T-helper 1 cell treated with Interleukin-12 subunit alpha and Interleukin-12 subunit beta and Interleukin-4 antibody, amounts not matched to agents 30 μg/mL and 1 μg/mL, for 36 hours (primary cell): ENCODE results near the gene RAPH1.

Experiments used
- H3K27ac Mint-ChIP-seq: one replicate; pipeline ENCODE4 v1.8.0; 2021; ENCODE audit warnings: mild to moderate bottlenecking, mixed read lengths
- H3K27me3 Mint-ChIP-seq: one replicate; pipeline ENCODE4 v1.8.0; 2021; ENCODE audit warnings: low read depth, mixed read lengths
- H3K36me3 Mint-ChIP-seq: one replicate; pipeline ENCODE4 v1.8.0; 2021; ENCODE audit warnings: low read depth, mixed read lengths
- H3K4me1 Mint-ChIP-seq: one replicate; pipeline ENCODE4 v1.8.0; 2021; ENCODE audit warnings: low read depth, mixed read lengths
- H3K4me3 Mint-ChIP-seq: one replicate; pipeline ENCODE4 v1.8.0; 2021; ENCODE audit warnings: mild to moderate bottlenecking, moderate library complexity, mixed read lengths
- H3K9me3 Mint-ChIP-seq: one replicate; pipeline ENCODE4 v1.8.0; 2021; ENCODE audit warnings: mixed read lengths

RAPH1 gene, protein sequence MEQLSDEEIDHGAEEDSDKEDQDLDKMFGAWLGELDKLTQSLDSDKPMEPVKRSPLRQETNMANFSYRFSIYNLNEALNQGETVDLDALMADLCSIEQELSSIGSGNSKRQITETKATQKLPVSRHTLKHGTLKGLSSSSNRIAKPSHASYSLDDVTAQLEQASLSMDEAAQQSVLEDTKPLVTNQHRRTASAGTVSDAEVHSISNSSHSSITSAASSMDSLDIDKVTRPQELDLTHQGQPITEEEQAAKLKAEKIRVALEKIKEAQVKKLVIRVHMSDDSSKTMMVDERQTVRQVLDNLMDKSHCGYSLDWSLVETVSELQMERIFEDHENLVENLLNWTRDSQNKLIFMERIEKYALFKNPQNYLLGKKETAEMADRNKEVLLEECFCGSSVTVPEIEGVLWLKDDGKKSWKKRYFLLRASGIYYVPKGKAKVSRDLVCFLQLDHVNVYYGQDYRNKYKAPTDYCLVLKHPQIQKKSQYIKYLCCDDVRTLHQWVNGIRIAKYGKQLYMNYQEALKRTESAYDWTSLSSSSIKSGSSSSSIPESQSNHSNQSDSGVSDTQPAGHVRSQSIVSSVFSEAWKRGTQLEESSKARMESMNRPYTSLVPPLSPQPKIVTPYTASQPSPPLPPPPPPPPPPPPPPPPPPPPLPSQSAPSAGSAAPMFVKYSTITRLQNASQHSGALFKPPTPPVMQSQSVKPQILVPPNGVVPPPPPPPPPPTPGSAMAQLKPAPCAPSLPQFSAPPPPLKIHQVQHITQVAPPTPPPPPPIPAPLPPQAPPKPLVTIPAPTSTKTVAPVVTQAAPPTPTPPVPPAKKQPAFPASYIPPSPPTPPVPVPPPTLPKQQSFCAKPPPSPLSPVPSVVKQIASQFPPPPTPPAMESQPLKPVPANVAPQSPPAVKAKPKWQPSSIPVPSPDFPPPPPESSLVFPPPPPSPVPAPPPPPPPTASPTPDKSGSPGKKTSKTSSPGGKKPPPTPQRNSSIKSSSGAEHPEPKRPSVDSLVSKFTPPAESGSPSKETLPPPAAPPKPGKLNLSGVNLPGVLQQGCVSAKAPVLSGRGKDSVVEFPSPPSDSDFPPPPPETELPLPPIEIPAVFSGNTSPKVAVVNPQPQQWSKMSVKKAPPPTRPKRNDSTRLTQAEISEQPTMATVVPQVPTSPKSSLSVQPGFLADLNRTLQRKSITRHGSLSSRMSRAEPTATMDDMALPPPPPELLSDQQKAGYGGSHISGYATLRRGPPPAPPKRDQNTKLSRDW

DNA sequence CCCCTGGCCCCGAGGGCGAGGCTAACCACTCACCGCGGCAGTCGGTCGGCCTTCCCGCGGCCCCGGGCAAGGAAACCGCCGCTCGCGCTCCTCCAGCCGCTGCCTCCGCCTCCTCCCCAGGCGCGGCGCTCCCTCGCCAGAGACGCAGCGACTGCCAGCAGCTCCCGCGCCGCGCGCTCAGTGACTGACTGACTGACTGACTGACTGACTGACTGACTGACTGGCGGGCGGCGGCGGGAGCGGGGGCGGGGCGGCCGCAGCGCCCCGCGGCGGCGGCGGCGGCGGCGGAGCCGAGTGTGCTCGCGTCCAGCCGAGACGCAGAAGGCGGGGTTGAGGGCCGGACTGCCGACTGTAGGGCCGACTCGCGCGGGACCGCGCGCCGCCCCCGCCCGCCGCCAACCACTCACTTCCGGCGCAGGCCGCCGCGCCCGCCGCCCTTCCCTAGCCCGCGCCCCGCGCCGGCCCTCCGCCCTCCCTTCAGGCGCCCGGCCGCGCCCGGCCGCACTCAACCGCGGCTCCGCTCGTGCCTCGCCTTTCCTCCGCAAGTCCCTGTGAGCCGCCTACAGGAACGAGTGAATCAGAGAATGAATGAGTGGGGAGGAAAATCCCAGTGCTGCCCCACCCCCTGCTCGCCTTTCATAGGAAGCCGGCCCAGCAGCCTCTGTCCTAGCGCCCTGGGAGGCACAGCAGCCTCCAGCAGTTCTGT is at the start of gene RAPH1:
Gene RAPH1, minus strand, starts transcription at position 224 of the 706 bp plus-strand sequence. CDS start 39,948 bp downstream, outside the sequence.
- H3K27me3 Mint-ChIP-seq: peaks cover 66% of the 10 kb centered on the region
- peak within 1 kb of the TSS; percentile 88 for H3K4me3 Mint-ChIP-seq
- peaks cover 20% of the 10 kb centered on the region for H3K9me3 Mint-ChIP-seq
- peaks cover 15% of the 10 kb centered on the region for H3K4me1 Mint-ChIP-seq
- peak within 1 kb of the TSS; percentile 59 for H3K27ac Mint-ChIP-seq
- H3K36me3 Mint-ChIP-seq: peaks cover 6% of the 10 kb centered on the region

DNA sequence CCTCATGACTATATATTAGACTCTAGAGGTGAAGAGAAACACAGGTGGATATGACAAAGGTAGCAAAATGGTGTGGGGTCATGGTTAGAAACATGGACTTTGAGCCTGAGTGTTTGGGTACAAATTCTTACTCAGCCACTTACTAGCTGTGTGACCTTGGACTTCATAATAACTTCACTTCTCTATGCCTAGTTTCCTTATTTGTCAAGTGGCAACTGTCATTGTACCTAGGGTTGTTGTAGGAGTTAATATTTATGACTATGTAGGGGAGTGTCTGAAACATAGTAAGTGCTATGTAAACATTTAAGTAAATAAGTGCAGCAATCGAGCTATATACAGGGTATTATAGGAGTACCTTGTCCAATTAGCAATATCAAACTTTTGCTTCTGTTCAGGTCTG is 49.7 kb upstream of the RAPH1 start:
- Mint-ChIP-seq H3K4me1 (peaks cover 25% of the 10 kb centered on the region), H3K9me3 (no peaks in the 10 kb centered on the region), H3K27ac (no peak overlapping the region), H3K36me3 (no peaks in the 10 kb centered on the region), H3K4me3 (no peak overlapping the region), H3K27me3 (peaks cover 64% of the 10 kb centered on the region)

DNA sequence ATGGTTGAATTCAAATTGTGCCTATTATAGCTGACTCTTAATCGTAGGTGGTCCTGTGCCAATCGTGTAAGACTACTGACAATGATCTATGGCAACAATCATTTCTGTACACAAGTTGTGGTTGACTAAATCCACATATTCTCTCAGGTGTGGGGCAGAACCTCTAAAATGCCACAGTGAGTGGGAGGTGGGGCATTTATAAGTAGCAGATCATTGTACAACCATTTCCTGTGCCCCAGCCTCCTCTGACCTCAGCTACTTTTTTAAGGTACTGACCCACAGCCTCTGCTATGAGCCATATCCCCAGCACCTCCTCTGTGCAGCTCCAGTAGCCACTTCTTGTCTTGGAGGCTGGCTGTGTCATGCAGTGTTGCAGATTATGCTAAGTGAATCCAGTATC is 48.6 kb upstream of the RAPH1 start:
- peaks cover 3% of the 10 kb centered on the region for H3K9me3 Mint-ChIP-seq

DNA sequence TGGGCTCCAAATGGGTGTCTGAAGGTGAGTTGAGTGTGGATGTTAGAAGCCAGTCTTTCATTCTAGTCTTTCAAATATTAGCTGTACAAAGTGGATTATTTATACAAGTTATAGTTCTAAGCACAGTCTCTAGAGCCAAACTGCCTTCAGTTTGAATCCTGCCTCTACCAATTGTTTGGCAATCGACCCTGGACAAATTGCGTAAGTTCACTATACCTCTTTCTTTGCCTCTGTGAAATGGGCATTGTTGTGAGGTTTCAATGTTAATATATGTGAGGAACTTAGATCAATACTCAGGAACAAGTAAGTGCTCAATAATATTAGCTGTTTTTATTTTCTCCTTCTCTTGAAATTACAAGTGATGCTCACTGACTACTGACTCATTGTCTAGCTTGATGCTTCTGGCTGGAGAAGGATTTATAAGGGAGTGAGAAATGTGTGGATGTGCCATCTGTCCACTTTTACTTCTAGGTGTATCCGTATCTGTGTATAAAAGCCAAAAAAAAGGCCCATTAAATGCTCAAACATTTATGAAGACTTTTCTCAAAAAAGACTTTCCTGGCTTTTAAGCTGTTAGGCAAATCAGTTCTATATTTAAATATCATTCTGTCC is 48.1 kb upstream of the RAPH1 start:
- peaks cover 62% of the 10 kb centered on the region for H3K27me3 Mint-ChIP-seq
- no peak overlapping the region for H3K27ac Mint-ChIP-seq
- H3K9me3 Mint-ChIP-seq: peaks cover 4% of the 10 kb centered on the region
- H3K36me3 Mint-ChIP-seq: peaks cover 2% of the 10 kb centered on the region
- H3K4me1 Mint-ChIP-seq: peaks cover 41% of the 10 kb centered on the region
- no peak overlapping the region for H3K4me3 Mint-ChIP-seq

More for the DNA sequence above, 48.6 kb upstream of the RAPH1 start:
- Mint-ChIP-seq H3K36me3 (no peaks in the 10 kb centered on the region), H3K4me3 (no peak overlapping the region), H3K27me3 (peaks cover 64% of the 10 kb centered on the region), H3K27ac (no peak overlapping the region), H3K4me1 (peaks cover 36% of the 10 kb centered on the region)

DNA sequence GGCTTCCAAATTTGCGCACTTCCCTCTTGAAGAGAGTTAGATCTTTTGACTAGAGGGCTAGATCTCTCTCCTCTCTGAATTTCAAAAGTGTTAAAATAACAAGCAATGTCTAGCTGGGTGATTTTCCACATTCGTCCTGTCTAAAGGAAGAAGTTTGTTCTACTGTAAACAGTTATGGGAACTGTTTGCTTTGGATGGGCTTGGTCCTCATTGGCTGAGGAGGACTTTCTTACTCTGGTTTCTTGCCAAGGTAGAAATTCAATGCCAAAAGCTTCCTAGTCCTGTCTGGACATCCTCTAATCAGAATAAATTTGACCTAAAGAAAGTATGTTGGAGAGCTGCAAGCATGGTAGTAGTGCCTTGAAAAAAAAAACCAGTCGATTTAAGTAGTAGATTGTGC is 47.4 kb upstream of the RAPH1 start:
- H3K27ac Mint-ChIP-seq: no peak overlapping the region
- H3K36me3 Mint-ChIP-seq: peaks cover 2% of the 10 kb centered on the region
- H3K9me3 Mint-ChIP-seq: peaks cover 4% of the 10 kb centered on the region
- no peak overlapping the region for H3K4me3 Mint-ChIP-seq
- peaks cover 43% of the 10 kb centered on the region for H3K4me1 Mint-ChIP-seq
- peaks cover 61% of the 10 kb centered on the region for H3K27me3 Mint-ChIP-seq

DNA sequence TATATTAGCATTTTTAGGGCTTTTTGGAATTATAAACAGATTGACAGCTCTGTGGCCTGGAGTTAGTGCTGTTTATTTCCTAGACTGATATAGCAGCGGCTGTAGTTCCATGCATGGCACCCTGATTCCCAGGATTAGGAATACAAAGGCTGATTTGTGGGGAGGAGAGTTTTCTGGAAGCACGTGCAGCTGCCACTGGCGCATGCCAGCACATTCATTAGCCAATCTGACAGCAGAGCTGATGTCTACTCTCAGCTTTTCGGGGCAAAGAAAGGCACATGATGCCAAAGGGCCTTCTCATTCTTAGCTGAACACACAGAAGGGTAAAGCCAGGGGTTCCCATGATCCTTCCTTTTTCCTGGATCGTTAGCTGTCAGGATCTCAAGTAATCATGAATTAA is 45.7 kb upstream of the RAPH1 start:
- Mint-ChIP-seq H3K27ac (no peak overlapping the region), H3K4me1 (peaks cover 43% of the 10 kb centered on the region), H3K27me3 (peaks cover 52% of the 10 kb centered on the region), H3K36me3 (peaks cover 4% of the 10 kb centered on the region), H3K9me3 (peaks cover 10% of the 10 kb centered on the region), H3K4me3 (no peak overlapping the region)

DNA sequence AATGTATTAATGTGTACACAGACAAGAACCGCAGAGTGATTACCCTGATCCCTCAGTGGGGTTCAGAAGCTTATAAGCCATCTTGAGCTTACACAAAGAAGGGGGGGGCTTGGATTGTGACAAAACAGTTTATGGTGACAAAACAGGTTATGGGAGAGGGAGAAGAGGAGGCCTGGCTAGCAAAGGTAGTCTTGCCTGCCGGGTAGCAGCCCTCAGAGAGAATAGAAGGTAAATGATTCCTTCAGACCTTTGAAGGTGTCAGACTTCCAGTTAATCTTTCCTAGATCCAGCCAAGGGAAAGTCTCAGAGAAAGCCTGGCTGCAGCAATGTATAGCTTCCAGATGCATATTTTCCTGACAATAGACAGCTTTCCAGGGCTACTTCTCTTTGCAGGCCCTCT is 44.6 kb upstream of the RAPH1 start:
- Mint-ChIP-seq H3K27me3 (peaks cover 57% of the 10 kb centered on the region), H3K4me3 (peak overlapping the region; percentile 32), H3K9me3 (peaks cover 11% of the 10 kb centered on the region), H3K36me3 (peaks cover 7% of the 10 kb centered on the region), H3K27ac (peak overlapping the region; percentile 53), H3K4me1 (peaks cover 47% of the 10 kb centered on the region)

DNA sequence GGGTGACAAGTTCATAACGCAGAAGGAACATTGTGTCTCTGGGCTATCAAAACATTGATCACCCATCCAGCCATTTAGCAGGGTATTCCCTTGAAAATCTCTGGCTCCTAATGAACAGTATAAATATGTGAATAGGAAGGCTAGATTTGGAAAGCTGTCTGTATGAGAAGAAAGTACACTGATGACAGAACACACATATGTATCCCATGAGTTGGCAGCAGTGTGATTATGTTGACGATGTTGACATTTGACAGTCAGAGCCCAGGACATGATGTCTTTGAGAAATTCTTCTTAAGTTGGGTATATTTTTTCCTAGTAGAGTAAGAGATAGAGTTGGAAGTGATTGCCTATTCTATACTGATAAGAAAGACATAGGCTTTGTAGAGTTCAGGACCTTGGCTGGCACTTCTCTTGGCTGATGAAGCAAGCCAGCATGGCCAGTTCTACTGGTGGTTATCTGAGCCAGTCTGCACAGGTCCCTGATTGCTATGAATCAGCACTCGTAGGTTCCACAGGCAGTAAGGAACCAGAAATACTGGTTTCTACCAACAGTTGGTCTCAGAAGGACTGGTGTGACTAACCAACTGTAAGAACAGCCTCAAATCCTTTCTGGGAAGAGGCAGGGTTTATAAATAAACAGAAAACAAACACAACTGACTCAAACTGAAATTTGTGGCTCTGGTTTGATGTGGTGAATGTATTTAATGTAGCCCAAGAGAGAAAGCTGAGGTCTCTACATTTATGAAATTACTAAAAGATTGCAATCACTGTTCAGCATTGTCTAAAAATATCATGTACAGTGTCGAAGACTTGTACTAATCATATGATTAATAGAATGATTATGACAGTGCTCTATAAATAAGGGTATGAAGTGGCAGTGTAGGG is 43.9 kb upstream of the RAPH1 start:
- peaks cover 7% of the 10 kb centered on the region for H3K36me3 Mint-ChIP-seq
- H3K9me3 Mint-ChIP-seq: peaks cover 11% of the 10 kb centered on the region
- H3K27ac Mint-ChIP-seq: peak overlapping the region; percentile 53
- H3K27me3 Mint-ChIP-seq: peaks cover 58% of the 10 kb centered on the region
- peak overlapping the region; percentile 32 for H3K4me3 Mint-ChIP-seq
- peaks cover 46% of the 10 kb centered on the region for H3K4me1 Mint-ChIP-seq

DNA sequence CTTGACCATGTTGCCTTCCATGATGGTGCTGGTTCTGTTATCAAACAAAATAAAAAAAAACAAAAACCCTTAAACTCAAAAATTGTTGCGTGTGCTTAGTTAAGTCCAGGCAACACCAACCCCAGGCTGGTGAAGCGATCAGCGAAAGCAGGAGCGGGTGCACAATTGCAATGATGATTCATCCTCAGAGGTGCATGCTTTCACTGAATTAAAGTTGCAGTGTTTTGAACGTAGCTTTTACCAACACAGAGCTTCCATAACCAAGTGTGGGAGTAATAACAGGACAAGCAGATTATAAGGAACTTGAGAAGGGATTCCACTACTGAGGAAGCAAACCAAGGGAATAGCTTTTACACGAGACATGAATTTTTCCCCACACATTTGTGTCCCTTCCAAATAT is 39.7 kb upstream of the RAPH1 start:
- peaks cover 27% of the 10 kb centered on the region for H3K4me1 Mint-ChIP-seq
- H3K36me3 Mint-ChIP-seq: peaks cover 7% of the 10 kb centered on the region
- no peak overlapping the region for H3K4me3 Mint-ChIP-seq
- H3K27me3 Mint-ChIP-seq: peaks cover 36% of the 10 kb centered on the region
- H3K9me3 Mint-ChIP-seq: peaks cover 11% of the 10 kb centered on the region
- no peak overlapping the region for H3K27ac Mint-ChIP-seq

DNA sequence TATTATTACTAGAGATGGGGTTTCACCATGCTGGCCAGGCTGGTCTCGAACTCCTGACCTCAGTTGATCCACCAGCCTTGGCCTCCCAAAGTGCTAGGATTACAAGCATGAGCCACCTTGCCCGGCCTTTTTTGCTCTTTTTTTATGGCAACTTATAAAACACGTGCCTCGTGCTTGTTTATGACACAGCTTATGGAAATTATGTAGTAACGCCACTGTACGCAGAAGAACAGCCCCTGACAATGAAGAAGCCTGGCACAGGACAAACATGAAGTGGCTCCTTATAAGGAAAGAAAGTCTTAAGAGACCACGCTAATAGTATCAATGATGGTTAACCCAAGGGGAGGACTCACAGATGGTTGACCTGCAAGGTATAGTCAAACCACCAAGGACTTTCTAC is 37.2 kb upstream of the RAPH1 start:
- peaks cover 11% of the 10 kb centered on the region for H3K4me1 Mint-ChIP-seq
- H3K36me3 Mint-ChIP-seq: peaks cover 7% of the 10 kb centered on the region
- H3K4me3 Mint-ChIP-seq: no peak overlapping the region
- H3K9me3 Mint-ChIP-seq: peaks cover 7% of the 10 kb centered on the region
- H3K27ac Mint-ChIP-seq: no peak overlapping the region
- H3K27me3 Mint-ChIP-seq: peaks cover 50% of the 10 kb centered on the region

DNA sequence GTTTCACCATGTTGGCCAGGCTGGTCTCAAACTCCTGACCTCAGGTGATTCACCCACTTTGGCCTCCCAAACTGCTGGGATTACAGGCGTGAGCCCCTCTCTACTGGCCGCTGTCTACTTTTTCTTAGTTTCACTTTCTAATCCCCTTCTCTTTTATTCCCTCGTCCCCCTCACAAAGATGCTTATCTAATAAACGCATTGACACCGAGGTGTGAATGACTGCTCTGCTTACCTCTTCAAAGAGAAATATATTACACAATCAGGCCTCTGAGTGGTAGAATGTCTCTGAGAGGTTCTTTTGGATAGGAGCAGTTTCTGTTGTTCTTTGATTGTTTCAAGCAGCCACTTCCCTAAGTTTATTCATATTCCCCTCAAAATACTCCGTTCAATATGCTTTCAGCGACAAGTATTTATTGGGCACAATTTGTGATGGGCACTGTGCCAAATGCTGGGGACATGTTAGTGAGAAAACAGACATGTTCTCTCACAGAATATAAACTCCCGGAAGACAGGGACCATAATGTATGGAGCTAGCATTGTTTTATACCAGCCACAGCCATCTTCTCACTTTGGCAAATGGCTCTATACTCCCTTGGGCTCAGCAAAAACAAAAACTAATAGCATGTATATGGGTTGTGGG is 34.7 kb upstream of the RAPH1 start:
- Mint-ChIP-seq H3K4me1 (peaks cover 8% of the 10 kb centered on the region), H3K4me3 (no peak overlapping the region), H3K27me3 (peaks cover 49% of the 10 kb centered on the region), H3K9me3 (no peaks in the 10 kb centered on the region), H3K27ac (peak overlapping the region; percentile 8), H3K36me3 (peaks cover 1% of the 10 kb centered on the region)

DNA sequence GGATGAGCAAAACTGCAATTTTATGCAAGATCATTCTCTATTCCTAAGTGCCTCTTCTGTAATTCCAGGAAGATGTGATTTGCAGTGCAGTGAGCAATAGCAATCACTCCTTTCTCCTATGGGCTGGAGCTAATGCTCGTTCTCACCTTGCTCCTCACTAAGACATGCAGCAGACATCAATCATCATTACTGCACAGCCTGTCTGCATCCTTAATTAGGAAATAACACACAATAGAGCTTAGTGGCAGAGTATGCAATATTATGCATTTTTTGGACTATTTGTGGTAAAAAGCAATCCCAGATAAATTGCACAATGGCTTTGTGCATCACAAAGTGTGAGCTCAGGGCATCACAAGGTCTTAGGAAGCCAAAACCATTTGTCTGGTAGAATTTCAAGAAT is 32.6 kb upstream of the RAPH1 start:
- Mint-ChIP-seq H3K27me3 (peaks cover 57% of the 10 kb centered on the region), H3K36me3 (peaks cover 1% of the 10 kb centered on the region), H3K4me3 (no peak overlapping the region), H3K9me3 (no peaks in the 10 kb centered on the region), H3K4me1 (peaks cover 5% of the 10 kb centered on the region), H3K27ac (no peak overlapping the region)
